Ishikawa (cell line): Measurements from ENCODE around the gene LILRB5.

Experiments
- CREB1 ChIP-seq: IDR thresholded peaks from 2 replicates; pipeline ENCODE4 v1.6.1; 2012; ENCODE audit warnings: low read depth
- EP300 ChIP-seq: IDR thresholded peaks from 2 replicates; pipeline ENCODE4 v1.6.1; 2012; ENCODE audit warnings: borderline replicate concordance
- TAF1 ChIP-seq: IDR thresholded peaks from 2 replicates; pipeline ENCODE4 v1.6.1; 2012; ENCODE audit warnings: low read depth, mild to moderate bottlenecking
- ZBTB7A ChIP-seq: IDR thresholded peaks from 2 replicates; pipeline ENCODE4 v1.6.1; 2012; ENCODE audit warnings: low read depth

DNA sequence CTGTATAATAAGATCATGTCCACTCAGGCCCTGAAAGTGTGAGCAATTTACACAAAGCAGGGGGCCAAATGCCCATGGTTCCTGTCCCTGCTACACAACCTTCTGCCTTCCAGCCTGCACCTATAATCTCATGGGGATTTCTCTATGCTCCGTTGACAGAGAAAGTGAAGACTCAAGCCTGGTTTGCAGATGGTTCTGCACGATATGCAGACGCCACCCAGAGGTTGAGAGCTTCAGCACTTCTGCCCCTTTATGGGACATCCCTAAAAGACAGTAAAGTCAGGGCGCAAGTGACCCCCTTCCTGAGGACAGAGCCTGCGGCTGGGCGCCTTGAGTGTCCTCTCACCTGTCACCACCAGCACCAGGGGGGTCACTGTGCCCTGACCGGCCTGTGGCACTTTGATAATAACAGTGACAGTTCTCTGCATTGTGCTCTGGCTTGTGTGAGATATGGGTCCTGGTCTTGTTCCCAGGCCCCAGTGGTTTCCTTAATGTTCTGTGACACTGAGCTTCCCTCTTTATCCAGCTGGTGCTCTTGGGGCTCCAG is 40.8 kb upstream of the LILRB5 start:
- TF ChIP-seq TAF1 (no peak), CREB1 (no peak), ZBTB7A (no peak), EP300 (no peak)
